Ishikawa (cell line): ENCODE measurements around the gene LYRM4.
A peak's percentile ranks its signal among the peaks of the same experiment; 100 is the strongest.

Experiments
- CEBPB ChIP-seq: IDR thresholded peaks from 2 replicates; pipeline ENCODE4 v1.6.1; 2012
- CREB1 ChIP-seq: IDR thresholded peaks from 2 replicates; pipeline ENCODE4 v1.6.1; 2012; ENCODE audit warnings: low read depth
- EGR1 ChIP-seq: IDR thresholded peaks from 2 replicates; pipeline ENCODE4 v1.6.1; 2012
- EP300 ChIP-seq: IDR thresholded peaks from 2 replicates; pipeline ENCODE4 v1.6.1; 2012; ENCODE audit warnings: borderline replicate concordance
- FOXM1 ChIP-seq: IDR thresholded peaks from 2 replicates; pipeline ENCODE4 v1.6.1; 2012; ENCODE audit warnings: low read depth, borderline replicate concordance
- NFIC ChIP-seq: IDR thresholded peaks from 2 replicates; pipeline ENCODE4 v1.6.1; 2012
- RAD21 ChIP-seq: IDR thresholded peaks from 2 replicates; pipeline ENCODE4 v1.6.1; 2012; ENCODE audit warnings: low read depth
- TAF1 ChIP-seq: IDR thresholded peaks from 2 replicates; pipeline ENCODE4 v1.6.1; 2012; ENCODE audit warnings: low read depth, mild to moderate bottlenecking
- TCF12 ChIP-seq: IDR thresholded peaks from 2 replicates; pipeline ENCODE4 v1.6.1; 2012; ENCODE audit warnings: low read depth
- TEAD4 ChIP-seq: IDR thresholded peaks from 2 replicates; pipeline ENCODE4 v1.6.1; 2012
- YY1 ChIP-seq: IDR thresholded peaks from 2 replicates; pipeline ENCODE4 v1.6.1; 2012; ENCODE audit warnings: low read depth
- ZBTB7A ChIP-seq: IDR thresholded peaks from 2 replicates; pipeline ENCODE4 v1.6.1; 2012; ENCODE audit warnings: low read depth
- TF ChIP-seq, protein P1 (sequence below): IDR thresholded peaks from 2 replicates; pipeline ENCODE4 v1.6.1; 2012
- TF ChIP-seq, protein P2 (sequence below): IDR thresholded peaks from 2 replicates; pipeline ENCODE4 v1.6.1; 2012; ENCODE audit warnings: low read depth, mild to moderate bottlenecking
- TF ChIP-seq, protein P3 (sequence below): IDR thresholded peaks from 2 replicates; pipeline ENCODE4 v1.6.1; 2012

LYRM4 gene

DNA sequence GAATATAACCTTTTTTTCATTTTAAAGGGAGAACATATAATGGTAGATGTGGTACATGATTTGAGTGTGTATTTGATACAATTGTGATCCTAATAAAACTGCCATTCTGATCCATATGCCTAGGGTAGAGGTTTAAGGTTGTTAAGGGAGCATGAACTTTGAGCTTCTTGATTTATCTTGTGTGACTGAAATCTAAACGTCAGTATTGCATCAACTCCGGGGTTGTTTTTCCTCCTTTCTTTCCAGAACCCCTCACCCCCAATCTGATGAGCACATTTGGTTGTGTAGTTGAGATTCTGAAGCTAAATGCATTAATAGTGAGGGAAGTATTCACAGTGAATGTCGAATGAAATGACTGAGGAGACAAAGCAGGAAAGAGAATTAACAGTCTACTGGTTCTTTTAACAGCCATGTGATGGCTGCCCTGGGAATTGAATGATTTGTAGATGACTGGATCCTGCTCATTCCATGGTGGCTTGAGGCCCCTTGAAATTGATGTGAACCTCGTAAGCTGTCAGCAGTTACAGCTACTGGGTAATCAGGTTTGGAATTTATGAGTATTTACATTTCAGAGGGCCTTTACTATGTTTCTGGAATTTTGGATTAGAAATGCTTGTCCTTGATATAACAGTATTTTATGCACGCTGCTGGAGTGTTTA, 45.3 kb upstream of the LYRM4 start:
- TF ChIP-seq EGR1: no peak
- TF ChIP-seq, protein P1, sequence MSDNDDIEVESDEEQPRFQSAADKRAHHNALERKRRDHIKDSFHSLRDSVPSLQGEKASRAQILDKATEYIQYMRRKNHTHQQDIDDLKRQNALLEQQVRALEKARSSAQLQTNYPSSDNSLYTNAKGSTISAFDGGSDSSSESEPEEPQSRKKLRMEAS: no peak

- TF ChIP-seq EGR1: no peak
- TF ChIP-seq CEBPB: no peak
- TF ChIP-seq RAD21: no peak
- TF ChIP-seq, protein P1: no peak
- TF ChIP-seq FOXM1: no peak
- TF ChIP-seq TCF12: no peak
- TF ChIP-seq, protein P2, sequence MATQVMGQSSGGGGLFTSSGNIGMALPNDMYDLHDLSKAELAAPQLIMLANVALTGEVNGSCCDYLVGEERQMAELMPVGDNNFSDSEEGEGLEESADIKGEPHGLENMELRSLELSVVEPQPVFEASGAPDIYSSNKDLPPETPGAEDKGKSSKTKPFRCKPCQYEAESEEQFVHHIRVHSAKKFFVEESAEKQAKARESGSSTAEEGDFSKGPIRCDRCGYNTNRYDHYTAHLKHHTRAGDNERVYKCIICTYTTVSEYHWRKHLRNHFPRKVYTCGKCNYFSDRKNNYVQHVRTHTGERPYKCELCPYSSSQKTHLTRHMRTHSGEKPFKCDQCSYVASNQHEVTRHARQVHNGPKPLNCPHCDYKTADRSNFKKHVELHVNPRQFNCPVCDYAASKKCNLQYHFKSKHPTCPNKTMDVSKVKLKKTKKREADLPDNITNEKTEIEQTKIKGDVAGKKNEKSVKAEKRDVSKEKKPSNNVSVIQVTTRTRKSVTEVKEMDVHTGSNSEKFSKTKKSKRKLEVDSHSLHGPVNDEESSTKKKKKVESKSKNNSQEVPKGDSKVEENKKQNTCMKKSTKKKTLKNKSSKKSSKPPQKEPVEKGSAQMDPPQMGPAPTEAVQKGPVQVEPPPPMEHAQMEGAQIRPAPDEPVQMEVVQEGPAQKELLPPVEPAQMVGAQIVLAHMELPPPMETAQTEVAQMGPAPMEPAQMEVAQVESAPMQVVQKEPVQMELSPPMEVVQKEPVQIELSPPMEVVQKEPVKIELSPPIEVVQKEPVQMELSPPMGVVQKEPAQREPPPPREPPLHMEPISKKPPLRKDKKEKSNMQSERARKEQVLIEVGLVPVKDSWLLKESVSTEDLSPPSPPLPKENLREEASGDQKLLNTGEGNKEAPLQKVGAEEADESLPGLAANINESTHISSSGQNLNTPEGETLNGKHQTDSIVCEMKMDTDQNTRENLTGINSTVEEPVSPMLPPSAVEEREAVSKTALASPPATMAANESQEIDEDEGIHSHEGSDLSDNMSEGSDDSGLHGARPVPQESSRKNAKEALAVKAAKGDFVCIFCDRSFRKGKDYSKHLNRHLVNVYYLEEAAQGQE: no peak
- no peak for TF ChIP-seq ZBTB7A
- TF ChIP-seq EP300: no peak
- no peak for TF ChIP-seq YY1
- no peak for TF ChIP-seq TEAD4
- no peak for TF ChIP-seq TAF1
- TF ChIP-seq CREB1: no peak
- TF ChIP-seq NFIC: no peak
- TF ChIP-seq, protein P3, sequence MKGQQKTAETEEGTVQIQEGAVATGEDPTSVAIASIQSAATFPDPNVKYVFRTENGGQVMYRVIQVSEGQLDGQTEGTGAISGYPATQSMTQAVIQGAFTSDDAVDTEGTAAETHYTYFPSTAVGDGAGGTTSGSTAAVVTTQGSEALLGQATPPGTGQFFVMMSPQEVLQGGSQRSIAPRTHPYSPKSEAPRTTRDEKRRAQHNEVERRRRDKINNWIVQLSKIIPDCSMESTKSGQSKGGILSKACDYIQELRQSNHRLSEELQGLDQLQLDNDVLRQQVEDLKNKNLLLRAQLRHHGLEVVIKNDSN: no peak
Measured at GRCh38 chr6:5303682-5304081, 42.9 kb upstream of the LYRM4 start.

DNA sequence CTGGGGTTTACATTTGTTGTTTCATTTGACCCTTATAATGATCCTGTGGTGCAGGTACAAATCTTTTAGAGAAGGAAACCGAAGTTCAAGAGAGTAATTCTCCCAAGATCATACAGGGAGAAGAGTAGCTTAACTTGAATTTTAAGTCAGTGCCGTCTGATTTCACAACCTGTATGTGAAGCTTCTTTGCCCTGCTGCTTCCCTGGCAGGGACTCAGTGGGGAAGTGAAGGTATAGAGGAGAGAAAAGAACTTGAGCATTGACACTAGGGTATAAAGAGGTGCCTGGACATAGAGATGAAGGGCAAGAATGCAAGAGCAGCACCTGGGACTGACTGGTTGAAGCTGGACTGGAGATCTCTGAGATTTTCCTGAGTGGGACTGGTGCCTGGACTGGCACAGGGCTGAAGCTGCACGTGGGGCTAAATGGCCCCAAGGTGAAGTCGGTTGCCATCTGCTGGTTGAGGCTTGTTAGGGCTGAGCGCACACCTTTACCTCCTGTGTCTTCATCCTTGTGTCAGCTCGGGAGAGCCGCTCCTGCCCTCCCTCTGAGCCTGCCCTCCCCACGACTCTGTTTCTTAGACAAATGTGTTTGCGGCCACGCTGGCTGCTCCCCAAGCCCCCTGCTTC, 42.4 kb upstream of the LYRM4 start:
- TF ChIP-seq EGR1 (no peak), EP300 (no peak), TAF1 (no peak), CREB1 (no peak), FOXM1 (no peak), CEBPB (no peak), ZBTB7A (no peak), NFIC (no peak), TCF12 (no peak), TEAD4 (no peak), YY1 (no peak), RAD21 (peak; percentile 63)
- TF ChIP-seq, protein P2: no peak
- TF ChIP-seq, protein P3: peak; percentile 42; the same call in 1 of the 2 replicates
- TF ChIP-seq, protein P1: peak; percentile 77

- TF ChIP-seq TCF12: no peak
- TF ChIP-seq ZBTB7A: no peak
- TF ChIP-seq YY1: no peak
- TF ChIP-seq EP300: no peak
- no peak for TF ChIP-seq NFIC
- TF ChIP-seq, protein P3: no peak
- no peak for TF ChIP-seq EGR1
- TF ChIP-seq, protein P2: no peak
- no peak for TF ChIP-seq RAD21
- TF ChIP-seq TEAD4: no peak
- TF ChIP-seq TAF1: no peak
- no peak for TF ChIP-seq CREB1
Measured at GRCh38 chr6:5302220-5302946, 41.6 kb upstream of the LYRM4 start.
